Measurements from ENCODE around the gene XXYLT1.
"Not testable (repeated sequence)": the region's sequence is repeated elsewhere in the genome, so short reads cannot be mapped to it uniquely, and the experiment has no call there.

The XXYLT1 gene, protein sequence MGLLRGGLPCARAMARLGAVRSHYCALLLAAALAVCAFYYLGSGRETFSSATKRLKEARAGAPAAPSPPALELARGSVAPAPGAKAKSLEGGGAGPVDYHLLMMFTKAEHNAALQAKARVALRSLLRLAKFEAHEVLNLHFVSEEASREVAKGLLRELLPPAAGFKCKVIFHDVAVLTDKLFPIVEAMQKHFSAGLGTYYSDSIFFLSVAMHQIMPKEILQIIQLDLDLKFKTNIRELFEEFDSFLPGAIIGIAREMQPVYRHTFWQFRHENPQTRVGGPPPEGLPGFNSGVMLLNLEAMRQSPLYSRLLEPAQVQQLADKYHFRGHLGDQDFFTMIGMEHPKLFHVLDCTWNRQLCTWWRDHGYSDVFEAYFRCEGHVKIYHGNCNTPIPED

DNA sequence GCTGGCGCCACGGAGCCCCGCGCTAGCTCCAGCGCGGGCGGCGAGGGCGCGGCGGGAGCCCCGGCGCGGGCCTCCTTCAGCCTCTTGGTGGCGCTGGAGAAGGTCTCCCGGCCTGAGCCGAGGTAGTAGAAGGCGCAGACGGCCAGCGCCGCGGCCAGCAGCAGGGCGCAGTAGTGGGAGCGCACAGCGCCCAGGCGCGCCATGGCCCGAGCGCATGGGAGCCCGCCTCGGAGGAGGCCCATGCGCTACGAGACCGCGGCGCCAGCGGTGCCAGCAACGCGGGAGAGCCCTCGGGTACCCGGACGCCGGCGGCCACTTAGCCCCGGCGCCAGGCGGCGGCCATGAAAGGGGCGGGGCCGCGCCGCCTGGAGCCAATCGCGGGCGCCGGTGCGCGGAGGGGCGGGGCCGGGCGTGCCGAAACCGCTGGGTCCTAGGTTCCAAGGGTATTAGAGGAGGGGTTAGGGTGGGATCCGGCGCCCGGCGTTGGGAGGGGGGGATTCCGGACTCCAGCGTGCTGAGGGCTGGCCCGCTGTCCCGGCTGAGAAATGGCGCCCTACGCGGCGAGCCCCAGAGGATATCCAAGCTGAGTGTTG is at the start of gene XXYLT1:
Gene XXYLT1, minus strand, starts transcription at position 343 of the 593 bp plus-strand sequence. Its CDS starts 101 bp downstream, at position 242.
- DNase-seq (ENCODE audit: low read depth): peak; percentile 84

DNA sequence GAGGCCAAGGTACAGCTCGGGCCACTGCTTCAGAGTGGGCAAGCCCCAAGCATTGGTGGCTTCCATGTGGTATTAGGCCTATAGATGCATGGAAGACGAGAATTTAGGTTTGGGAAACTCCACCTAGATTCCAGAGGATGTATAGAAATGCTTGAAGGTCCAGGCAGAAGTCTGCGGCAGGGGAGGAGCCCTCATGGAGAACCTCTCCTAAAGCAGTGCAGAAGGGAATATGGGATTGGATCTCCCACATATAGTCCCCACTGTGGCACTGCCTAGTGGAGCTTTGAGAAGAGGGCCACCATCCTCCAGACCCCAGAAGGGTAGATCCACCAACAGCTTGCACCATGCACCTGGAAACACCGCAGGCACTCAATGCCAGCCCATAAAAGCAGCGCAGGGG is 48.1 kb upstream of the XXYLT1 start:
- DNase-seq (ENCODE audit: low read depth): no peak

DNA sequence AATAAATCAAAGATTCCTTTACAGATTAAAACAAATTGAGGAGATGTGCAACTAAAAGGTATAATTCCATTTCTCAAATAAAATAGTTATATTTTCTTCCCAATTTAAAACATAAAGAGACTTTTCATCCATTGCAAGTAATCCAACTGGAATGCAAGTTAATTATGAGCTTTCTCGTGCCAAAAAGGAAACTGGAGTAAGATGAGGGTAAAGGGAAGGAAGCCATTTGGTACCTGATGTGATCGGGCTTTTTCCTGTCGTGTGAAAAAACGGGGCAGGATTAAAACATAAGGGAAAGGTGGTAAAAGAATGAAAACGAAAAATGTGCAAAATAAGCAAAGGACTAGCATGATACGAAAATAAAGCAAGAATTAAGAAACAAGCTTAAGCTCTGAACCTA is 41.8 kb upstream of the XXYLT1 start:
- no peak for DNase-seq (ENCODE audit: low read depth)

DNA sequence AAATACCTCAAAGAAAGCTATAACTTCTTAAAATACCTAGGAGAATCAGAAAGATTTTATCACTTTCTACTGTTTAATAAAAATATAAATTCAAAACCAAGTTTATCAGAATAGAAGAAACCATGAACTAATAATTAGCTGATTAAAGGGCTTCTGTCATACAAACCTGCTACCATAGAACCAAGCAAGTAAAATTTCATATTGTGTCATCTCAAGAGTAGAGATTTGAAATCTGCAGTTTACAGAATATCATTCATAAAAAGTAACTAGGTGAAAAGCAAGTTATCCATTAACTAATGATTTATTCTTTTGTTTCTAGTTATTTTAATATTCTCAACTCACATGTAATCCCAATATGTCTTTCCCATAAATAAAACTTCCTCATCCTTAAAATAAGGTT is 36.8 kb upstream of the XXYLT1 start:
- no peak for DNase-seq (ENCODE audit: low read depth)

DNA sequence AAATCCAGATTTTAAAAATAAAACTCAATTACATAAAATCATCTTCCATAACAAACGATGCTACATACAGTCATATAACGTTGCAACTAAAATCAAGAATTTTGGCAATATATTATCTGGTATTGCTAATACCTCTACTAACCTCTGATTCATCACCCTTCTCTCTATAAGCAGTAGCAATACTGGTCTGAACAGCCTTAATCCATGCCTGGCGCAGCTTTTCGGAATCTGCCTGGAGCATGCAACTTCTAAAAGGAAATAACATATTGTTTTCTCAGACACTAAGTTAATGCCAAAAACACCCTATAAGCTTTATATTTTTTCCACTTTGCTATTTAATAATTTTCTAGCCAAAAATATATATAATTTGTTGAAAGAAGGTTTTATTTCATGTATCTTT is 35.4 kb upstream of the XXYLT1 start:
- DNase-seq (ENCODE audit: low read depth): no peak

DNA sequence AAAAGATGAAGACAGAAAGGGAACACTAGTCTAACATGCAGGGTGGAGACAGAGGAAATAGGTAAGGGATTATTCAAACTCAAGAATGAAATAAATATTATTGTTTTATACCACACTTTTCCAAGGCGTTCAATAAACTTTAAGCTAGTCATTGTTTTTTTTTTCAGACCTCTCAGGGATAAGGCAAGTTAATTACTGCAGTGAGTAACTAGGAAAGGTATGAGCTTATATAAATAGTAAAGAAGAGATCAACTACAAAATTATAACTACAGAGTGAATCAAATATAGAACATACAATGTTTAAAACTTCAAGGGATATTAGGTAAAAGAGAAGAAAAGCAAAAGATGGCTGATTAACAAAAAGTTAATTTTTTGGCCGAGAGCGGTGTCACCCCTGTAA is 31.5 kb upstream of the XXYLT1 start:
- no peak for DNase-seq (ENCODE audit: low read depth)

DNA sequence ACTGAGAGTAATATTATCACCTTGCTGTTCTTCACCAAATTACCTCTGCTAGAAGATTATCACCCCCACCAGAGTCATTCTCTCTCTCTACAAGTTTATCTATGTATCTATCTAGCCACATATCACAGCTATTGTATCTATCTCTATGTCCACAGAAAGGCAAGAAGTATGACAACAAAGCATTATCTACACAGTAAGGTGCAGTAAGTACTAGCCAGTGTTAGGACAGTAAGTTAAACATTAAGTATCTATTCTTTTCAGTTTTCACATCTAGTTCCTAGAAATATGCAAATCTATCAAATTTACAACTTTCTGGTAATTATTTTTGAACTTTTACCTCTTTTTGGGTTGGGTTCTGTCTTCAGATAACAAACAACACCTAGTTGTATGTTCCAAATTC is 26.5 kb upstream of the XXYLT1 start:
- DNase-seq (ENCODE audit: low read depth): no peak

DNA sequence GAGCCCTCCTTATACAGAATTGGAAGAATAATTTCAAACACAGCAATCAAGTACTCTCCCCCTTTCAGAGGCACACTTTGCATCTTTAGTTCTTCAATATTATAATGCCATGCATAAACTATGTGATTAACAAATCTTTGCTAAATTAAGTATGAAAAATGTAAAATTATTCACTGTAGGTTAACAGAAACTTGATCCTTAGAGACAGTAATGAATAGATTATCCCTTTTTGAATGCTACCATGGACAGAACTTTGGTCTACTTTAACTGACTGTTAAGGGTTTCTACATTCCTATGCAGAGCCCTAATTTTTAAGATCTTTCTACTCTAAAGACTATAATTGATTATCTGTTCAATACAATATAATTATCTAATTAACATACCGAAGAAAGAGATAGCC is 25.7 kb upstream of the XXYLT1 start:
- no peak for DNase-seq (ENCODE audit: low read depth)

DNA sequence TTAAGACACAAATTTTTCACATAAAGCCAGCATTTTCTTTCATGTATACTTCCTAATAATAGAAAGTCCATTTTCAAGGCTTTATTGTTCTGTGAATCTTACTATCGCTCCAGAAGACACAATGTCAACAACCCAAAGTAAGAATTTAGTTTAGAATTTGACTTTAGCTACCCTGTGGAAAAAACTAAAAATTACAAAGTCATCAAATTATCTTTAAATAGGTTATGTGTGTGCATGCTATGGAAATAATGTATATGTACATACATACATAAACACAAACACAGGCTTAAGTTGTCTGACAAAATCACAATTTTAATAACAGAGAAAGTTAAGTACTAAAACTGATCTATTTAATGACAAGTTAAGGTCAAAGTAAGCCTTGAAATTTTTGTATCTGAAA is 20.2 kb upstream of the XXYLT1 start:
- no peak for DNase-seq (ENCODE audit: low read depth)

DNA sequence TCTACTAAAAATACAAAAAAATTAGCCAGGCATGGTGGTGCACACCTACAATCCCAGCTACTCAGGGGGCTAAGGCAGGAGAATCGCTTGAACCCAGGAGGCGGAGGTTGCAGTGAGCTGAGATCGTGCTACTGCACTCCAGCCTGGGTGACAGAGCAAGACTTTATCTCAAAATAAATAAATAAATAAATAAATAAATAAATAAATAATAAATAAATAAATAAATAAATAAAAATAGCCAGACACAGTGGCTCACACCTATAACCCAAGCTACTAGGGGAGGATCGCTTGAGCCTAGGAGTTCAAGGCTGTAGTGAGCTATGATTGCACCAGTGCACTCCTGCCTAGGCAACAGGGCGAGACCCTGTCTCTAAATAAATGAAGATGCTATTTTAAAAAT is 19.7 kb upstream of the XXYLT1 start:
- not testable (repeated sequence) for DNase-seq (ENCODE audit: low read depth)

DNA sequence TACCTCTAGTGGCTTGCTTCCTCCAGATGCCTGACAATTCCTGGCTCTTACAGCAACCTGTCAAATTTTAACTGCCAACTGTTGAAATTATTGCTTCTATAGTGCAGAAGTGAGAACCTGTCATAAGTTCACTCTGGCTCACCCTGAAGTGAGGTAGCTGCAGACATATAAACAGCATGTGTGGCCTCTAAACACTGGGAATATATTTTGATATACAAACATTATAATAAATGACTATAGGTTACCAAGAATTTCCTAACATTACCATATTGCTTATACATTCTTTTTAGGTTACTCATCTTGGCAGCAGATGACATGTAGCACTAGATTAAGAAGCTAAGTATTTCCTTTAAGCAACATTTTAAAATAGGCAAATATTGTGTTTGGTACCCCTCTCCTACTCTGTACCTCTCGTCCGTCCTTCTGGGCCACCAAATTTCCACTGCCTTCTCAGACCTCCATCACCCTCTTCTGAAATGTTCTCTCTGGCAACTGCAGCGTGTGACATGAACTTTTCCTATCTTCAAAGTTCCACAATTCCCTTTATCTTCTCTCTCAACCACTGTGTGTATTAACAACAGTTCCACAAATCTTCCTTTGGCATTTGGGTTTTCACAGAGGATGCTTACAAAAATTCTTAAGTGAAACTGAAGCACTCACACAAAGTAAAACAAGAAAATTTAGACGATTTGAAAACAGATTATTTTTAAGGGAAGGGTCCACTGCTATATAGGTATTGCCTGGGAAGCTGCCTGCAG is 15.3 kb upstream of the XXYLT1 start:
- DNase-seq (ENCODE audit: low read depth): no peak

DNA sequence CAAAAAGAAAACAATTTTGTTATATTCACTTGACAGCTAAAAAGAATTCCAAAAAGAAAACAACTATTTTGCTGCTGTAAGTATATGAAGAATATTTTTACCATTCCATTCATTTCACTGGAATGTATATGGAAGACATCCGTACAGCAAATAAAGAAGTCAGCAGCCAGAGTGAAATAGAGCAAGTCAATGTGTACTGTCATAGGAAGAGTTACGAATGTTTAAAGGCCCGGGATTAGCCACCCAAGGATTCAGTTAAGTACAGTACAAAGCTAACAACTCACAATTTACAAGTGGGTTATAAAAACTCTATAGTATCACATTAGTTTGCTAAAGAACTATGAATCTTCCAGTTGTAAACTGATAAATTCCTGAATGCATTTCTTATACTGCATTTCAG is 14.4 kb upstream of the XXYLT1 start:
- no peak for DNase-seq (ENCODE audit: low read depth)

DNA sequence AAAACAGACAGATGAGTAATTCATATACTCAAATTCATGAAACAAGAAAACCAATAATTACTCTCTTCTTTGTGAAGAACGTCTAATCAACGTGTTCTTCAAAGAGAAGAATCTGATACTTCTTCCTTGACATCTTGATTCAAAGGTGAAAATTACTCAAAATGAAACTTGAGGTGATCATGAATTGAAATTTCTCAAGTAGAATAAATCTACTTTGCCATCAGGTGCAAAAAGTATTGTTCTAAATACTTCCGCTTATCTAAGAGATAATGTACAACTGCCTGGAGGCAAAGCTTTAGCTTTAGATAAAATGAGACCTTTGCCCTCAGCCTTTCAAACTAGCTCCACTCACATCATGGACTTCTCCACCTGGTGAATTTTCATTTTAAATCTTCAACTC is 13.9 kb upstream of the XXYLT1 start:
- DNase-seq (ENCODE audit: low read depth): no peak

DNA sequence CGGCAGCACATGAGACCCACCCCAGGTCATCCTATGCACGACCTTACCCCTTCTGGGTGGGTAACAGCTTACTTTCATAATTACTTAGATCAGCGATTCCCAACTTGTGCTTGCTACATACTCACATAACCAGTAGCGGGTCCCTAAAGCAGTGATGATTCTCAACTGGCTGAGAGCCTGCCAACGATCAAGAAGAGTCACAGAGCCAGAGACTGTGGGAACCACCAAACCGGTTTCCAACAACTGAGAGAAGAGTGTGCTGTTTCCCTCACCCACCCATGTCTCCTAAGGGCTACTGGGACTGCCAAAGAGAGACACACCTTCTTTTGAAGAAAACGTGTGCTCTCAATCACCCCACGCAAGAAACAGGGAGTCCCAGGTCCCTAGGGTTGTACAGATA is 12.0 kb upstream of the XXYLT1 start:
- no peak for DNase-seq (ENCODE audit: low read depth)

DNA sequence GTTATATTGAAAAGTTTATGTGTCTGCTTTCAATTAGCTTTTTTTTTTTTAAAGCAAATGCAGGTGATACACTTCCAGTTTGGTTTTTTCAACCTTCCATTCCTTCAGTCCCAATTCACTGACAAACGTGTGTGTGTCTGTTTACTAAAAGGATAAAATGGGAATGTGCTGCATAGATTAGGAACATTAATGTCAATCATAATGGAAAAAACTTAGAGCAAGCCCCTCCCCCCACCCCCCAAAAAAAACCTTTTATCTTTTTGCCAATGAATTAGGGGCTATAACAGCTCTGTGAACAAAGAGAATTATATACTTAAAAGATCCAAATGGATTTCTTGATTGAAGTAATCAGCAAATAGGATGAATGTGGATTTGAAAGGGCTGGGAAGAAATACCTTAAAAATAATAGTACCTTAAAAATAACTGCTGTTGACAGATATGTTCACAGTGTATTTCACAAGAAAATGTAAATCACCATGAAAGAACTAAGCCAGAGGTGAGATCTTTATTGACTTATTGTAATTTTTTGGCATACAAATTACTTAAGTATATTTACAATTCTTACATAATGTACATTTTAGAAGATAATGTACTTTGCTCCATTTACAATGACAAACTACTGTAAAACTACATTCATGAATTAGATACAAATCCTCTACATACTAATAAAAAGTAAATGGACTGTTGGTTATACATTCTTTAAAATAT is 3.5 kb upstream of the XXYLT1 start:
- DNase-seq (ENCODE audit: low read depth): no peak

DNA sequence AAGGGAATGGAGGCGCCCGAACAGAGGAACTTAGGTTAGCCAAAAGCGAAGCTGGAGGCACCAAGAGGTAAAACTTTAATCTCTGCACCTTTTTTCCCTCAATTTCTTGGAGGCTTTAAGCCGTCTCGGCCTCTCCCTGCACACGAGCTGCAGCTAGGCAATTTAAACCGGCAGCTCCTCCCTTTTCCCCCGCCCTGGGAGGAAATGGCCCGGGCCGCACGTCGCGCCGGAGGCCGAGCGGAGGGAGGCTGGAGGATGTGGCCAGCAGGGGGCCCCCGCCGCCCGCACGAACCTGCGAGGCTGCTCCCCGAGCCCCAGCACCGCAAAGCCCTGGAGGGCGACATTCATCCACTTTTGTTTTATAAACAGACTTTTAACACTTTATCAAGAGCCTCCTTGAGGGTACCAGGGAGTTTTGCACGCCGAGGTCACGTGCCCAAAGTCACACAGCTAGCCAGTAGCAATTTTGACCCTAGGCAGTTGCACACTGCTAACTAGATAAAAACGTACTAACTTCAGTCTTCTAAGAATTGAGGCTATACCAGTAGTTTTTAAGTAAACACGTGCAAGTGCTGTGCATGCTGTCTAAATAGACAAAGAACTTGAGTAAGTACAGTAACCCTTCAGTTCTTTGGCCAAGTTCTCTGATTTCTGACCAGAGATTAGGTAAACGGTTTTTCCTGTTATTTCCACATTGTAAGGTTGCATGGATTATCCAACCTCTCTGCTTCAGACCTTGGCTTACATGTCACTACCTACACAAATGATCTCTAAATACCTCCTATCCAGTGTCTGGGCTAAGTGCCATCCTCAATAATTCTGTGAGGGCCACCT is 668 bp upstream of the XXYLT1 start:
- peak; percentile 89 for DNase-seq (ENCODE audit: low read depth)

DNA sequence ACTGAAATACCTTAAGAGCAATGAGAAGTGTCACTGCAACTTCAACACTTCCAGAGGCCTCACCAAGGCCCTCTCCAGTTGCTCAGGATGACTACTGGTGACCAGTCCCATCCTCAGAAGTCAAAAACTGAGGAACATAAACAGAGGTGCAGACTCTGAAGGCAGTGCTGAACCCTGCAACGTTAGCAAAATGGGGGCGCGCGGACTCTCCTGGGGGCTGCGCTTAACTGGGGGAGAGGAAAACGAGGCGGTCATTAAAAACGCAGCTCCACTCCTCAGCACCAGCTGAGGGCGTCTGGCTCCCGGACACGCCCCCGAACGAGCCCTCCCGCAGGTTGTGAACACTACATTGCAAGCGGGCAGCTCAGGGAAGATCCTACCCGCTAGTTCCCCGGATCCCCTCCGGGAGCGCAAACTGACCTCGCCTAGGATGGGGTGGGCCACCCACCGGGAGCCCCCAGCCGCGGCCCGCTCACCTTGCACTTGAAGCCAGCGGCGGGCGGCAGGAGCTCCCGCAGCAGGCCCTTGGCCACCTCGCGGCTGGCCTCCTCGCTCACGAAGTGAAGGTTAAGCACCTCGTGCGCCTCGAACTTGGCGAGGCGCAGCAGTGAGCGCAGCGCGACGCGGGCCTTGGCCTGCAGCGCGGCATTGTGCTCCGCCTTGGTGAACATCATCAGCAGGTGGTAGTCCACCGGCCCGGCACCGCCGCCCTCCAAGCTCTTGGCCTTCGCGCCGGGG is 711 bp downstream of the XXYLT1 start:
- DNase-seq (ENCODE audit: low read depth): no peak

DNA sequence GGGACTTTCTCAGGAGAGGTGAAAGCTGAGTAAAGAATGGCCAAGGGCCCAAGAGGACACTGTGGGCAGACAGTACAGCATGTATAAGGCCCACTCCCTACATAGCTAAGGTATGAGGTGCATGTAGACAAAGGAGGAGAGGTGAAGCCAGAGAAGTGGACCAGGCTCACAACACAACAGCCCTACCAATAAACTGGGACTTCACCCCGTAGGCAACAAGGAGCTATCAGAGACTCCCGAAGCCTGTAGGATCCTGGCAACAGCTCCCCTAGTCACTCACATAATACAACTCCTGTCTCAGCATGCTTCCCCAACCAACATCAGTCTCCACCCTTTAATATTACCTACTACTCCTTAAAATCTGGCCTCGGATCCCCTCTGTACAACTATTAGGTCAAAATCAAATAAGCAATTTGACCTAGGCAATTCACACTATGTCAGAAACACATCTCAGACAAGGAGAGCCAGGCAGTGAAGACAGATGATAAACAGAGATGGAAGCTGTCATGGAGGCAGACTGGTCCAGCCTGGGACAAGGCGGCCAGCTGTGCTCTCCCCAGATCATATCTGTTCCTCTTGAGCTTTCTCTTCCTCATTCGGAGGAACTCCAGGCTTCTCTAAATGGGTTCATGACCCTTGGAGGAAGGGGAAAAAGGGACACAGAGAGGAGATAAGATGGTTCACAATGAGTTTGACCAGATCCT is 1.4 kb downstream of the XXYLT1 start:
- DNase-seq (ENCODE audit: low read depth): no peak

DNA sequence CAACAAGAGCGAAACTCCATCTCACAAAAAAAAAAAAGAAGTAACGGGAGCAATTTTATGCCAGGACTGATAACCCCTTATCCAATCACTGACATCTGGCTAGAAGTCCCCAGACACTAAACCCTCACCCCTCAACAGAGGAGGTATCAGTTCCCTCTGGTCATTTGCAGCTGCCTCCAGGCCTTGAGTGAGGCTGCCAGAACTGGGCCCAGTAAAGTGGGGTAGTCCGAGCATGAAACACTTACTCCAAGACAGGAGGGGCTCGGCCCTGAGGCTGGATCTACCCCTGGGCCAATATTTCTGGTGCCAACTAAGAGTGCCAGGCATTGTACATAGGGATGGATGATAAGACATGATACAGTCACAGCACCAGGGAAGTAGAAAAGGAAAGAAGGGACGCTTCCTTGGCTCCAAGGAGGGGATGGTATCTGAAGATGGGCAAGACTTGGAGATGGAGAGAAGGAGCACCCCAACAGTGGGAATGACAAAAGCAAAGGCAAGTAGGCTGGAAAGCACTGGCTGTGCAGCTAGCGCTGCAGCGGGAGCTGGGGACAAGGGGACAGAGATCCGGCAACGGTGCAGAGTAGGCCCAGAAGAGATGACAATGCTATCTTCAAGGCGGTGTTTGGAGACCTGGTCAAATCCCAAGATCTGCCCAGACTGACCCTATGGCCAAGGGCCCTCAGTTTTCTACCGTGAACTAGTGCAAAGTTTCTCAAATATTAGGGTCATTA is 2.2 kb downstream of the XXYLT1 start:
- no peak for DNase-seq (ENCODE audit: low read depth)

DNA sequence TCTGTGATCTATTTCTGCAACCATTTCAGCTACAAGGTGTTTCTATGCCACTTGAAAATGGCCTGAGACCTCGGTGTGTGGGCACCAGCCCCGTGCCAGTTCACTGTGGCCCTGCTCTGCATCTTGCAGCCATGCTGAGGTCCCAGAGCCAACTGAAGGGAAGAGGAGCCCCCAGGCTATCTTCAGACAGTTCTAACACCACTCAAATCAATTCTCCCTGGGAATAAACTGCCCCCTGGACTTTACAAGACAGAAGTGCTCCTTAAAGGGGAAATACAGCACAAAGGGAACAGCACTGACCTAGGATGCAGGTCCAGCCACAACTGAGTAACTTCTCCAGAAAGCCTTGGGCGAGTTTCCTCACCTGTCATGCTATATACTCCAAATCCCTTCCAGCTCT is 3.9 kb downstream of the XXYLT1 start:
- no peak for DNase-seq (ENCODE audit: low read depth)
